Measurements from ENCODE around the gene CYTH1. TPM values are rescaled to one million over a fixed set of nuclear protein-coding genes. Genes with fewer than 3 reads are reported as not detected.

The CYTH1 gene
- total RNA-seq, 2 experiments from 2014 or later: 288 to 309 TPM

DNA sequence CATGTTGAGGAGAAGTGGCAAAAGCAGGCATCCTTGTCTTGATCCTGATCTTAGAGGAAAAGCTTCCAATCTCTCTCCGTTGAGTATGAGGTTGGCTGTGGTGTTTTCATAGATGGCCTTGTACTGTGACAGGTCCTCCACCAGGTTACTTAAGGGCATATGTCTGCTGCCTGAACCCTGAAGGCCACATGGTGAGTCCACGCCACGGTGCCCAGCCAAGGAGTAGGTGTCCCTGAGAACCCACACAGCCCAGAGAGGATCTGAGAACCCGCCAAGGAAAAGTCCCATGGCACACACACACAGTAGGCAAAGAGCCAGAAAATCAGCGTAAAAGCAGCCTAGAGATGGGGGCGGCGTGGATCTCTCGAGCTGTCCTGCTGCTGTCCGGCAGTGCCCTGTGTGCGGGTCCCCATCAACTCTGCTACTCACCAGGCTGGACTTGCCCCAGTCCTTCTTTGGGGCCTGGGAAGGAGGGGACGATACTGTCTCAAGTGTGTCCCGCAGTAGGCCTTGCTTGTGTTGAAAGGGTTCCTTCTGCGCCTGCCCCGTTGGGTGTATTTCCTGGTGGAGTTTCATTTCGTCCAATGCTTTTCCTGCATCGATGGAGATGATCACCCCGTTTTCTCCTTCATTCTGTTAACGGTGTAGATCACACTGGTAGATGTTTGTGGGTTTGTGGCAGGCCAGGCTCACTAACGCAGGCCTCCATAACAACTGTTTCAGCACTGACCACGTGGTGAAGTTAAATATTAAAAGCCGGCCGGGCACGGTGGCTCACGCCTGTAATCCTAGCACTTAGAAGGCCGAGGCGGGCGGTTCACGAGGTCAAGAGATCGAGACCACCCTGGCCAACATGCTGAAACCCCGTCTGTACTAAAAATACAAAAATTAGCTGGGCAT is 114.1 kb downstream of the CYTH1 start:
- POLR2A ChIA-PET: no interaction called here
- DNase-seq: no peak
- no peak overlapping the region for H3K4me3 Mint-ChIP-seq
- H3K27ac Mint-ChIP-seq: peak overlapping the region; percentile 32
- H3K9me3 Mint-ChIP-seq: no peaks in the 10 kb centered on the region
- H3K36me3 Mint-ChIP-seq (ENCODE audit: low read depth): peaks cover 60% of the 10 kb centered on the region
- peaks cover 49% of the 10 kb centered on the region for H3K4me1 Mint-ChIP-seq
- CTCF ChIA-PET: no interaction called here
- no peaks in the 10 kb centered on the region for H3K27me3 Mint-ChIP-seq

DNA sequence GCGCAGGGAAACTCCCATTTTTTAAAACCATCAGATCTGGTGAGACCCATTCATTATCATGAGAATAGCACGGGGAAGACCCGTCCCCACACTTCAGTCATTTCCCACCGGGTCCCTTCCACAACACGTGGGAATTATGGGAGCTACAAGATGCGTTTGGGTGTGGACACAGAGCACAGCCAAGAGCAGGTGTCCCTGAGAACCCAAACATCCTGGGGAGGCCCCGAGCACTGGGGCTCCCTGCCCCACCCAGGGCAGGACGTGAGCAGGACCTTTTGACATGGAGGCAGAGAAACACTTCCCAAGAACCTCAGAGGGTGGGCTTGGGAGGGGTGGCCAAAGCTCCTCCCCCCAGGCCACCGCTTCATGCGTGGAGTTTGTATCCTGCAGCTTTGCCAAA is 115.0 kb downstream of the CYTH1 start:
- H3K4me3 Mint-ChIP-seq: no peak overlapping the region
- no peak for DNase-seq
- H3K9me3 Mint-ChIP-seq: no peaks in the 10 kb centered on the region
- peaks cover 49% of the 10 kb centered on the region for H3K4me1 Mint-ChIP-seq
- peak overlapping the region; percentile 76 for H3K27ac Mint-ChIP-seq
- CTCF ChIA-PET: no interaction called here
- peaks cover 52% of the 10 kb centered on the region for H3K36me3 Mint-ChIP-seq (ENCODE audit: low read depth)
- POLR2A ChIA-PET: interaction anchor here (1.6 to 1.9 kb wide), 2 partner anchors 9 to 26 kb away, joined by 5 to 19 read pairs; no protein-coding TSS in a partner anchor
- no peaks in the 10 kb centered on the region for H3K27me3 Mint-ChIP-seq

DNA sequence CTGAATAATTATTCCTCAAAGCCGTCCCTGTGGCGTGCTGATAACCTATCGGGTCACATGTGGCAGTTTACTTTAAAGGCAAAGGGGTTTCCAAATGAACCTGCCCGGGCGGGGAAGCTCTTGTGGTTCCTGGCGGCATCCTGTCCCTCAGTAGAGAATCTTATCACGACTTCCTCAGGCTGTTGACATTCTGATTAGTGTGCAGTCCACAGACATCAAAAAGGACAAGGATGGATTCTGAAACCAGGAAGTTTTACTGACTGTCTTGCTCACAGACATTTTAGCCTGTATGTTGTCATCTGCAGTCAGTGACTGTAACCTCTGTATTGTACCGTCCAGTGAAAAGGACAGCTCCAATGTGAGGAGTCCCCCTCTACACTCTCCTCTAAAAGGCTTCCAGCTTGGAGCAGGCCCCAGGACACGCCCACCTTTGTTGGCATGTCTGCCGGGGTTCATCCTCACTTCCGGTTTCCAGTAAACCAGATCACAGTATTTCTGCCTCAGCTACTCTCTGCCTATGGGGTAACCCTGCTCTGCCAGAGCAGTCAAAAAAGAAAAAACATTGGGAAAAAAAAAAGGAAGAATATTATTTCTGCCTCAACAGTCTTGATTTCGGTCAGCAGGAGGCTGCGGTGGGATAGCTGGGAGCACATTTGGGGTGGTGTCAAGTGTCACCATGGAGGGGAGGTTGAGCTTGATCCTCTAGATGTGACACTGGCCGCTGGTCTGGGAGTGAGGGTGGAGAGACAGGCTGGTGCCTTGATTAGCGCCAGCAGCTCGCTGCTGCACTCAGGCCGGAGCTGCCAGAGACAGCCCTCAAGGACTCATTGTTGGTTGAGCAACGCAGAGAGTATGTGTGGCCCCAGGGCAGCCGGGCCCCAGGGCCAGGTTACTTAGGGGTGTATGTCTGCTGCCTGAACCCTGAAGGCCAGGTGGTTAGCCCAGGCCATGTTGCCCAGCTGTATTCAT is 115.8 kb downstream of the CYTH1 start:
- CTCF ChIA-PET: interaction anchor here (0.7 to 1.5 kb wide), 4 partner anchors 23 to 415 kb away, joined by 3 to 4 read pairs (median 3); no protein-coding TSS in a partner anchor
- POLR2A ChIA-PET: interaction anchor here (0.6 to 1.9 kb wide), 10 partner anchors 10 to 169 kb away, joined by 3 to 19 read pairs (median 4); no protein-coding TSS in a partner anchor
- peak overlapping the region; percentile 76 for H3K27ac Mint-ChIP-seq
- peaks cover 49% of the 10 kb centered on the region for H3K4me1 Mint-ChIP-seq
- peak overlapping the region; percentile 0 for H3K4me3 Mint-ChIP-seq
- H3K27me3 Mint-ChIP-seq: no peaks in the 10 kb centered on the region
- H3K9me3 Mint-ChIP-seq: no peaks in the 10 kb centered on the region
- peak; percentile 70 for DNase-seq
- peaks cover 49% of the 10 kb centered on the region for H3K36me3 Mint-ChIP-seq (ENCODE audit: low read depth)

DNA sequence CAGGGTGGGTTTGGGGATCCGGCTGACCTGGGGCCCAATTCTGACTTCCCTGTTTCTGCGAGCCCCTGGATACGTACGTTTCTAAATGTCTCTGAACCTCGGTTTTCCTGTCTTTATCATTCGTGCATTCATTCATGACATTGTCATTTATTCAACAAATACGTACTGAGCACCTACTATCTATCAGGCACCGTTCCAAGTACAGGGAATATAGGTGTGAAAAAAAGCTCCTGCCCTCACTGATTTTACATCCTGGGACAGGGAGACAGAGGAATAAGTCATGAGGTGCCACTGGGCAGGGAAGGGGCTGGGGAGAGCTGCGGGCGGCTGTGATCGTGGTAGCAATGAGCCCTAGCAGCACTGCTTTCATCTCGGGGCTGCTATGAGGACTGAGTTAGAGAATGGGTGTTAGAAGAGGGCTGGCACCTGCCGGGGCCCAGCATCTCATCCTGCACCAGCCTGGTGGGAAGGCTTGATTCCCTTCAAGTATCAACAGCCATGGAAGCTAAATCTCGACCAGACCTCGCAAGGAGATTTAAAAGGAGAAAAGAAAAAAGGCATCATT is 116.6 kb downstream of the CYTH1 start:
- H3K36me3 Mint-ChIP-seq (ENCODE audit: low read depth): peaks cover 42% of the 10 kb centered on the region
- DNase-seq: no peak
- peak overlapping the region; percentile 76 for H3K27ac Mint-ChIP-seq
- no peaks in the 10 kb centered on the region for H3K27me3 Mint-ChIP-seq
- ChIA-PET CTCF (interaction anchor here (1.0 to 1.5 kb wide), 3 partner anchors 23 to 305 kb away, joined by 3 to 4 read pairs (median 3); no protein-coding TSS in a partner anchor), POLR2A (interaction anchor here (0.7 to 1.9 kb wide), 8 partner anchors 10 to 168 kb away, joined by 3 to 19 read pairs (median 4); no protein-coding TSS in a partner anchor)
- H3K9me3 Mint-ChIP-seq: no peaks in the 10 kb centered on the region
- H3K4me1 Mint-ChIP-seq: peaks cover 47% of the 10 kb centered on the region
- H3K4me3 Mint-ChIP-seq: no peak overlapping the region

DNA sequence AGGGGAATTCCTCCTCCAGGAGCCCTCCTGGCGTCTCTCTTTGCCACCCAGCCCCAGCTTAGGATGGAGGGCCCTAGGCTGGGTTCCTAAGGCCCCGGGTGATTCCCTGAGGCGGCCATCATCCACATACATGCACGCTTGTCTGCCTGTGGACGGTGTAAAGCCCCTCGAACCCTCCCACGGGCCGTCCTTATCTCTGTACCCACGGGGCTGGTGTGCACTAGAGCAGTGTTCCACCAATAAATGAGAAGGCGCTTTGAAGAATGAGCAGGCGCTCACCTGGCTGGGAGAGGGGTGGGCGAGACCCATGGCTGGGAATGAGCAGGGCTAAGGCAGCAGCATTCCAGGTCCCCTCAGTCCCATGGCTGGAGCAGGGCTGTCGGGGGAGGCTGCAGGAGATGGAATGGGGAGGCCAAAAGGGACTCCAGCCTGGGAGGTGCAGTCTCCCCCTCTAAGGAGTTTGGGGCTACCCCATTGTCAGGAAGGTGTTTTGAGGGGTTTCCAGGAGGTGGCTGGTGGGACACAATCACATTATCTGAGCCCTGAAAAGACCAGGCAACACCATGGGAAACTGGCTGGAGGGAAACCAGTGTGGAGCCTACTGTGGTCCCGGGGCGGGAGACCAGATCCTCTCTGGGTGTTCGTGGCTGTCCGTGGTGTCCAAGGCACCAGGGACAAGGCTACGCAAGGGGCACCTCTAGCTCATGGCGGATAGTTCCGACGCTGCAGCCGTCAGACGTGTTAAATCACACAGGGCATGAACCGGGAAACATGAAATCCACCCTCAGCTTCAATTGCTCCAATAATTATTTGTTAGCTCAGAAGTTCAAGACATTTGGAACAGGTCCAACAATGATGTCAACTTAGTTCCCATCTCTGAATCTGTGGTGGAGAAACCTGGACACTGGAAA is 117.3 kb downstream of the CYTH1 start:
- Mint-ChIP-seq H3K9me3 (no peaks in the 10 kb centered on the region), H3K27ac (no peak overlapping the region), H3K36me3 (ENCODE audit: low read depth) (peaks cover 35% of the 10 kb centered on the region), H3K4me3 (no peak overlapping the region), H3K4me1 (peaks cover 43% of the 10 kb centered on the region), H3K27me3 (no peaks in the 10 kb centered on the region)
- DNase-seq: no peak
- ChIA-PET CTCF (interaction anchor here (1.4 to 1.5 kb wide), 2 partner anchors 136 to 304 kb away, joined by 3 to 4 read pairs; no protein-coding TSS in a partner anchor), POLR2A (interaction anchor here (1.0 to 1.7 kb wide), 2 partner anchors 14 to 83 kb away, joined by 3 to 4 read pairs; no protein-coding TSS in a partner anchor)

DNA sequence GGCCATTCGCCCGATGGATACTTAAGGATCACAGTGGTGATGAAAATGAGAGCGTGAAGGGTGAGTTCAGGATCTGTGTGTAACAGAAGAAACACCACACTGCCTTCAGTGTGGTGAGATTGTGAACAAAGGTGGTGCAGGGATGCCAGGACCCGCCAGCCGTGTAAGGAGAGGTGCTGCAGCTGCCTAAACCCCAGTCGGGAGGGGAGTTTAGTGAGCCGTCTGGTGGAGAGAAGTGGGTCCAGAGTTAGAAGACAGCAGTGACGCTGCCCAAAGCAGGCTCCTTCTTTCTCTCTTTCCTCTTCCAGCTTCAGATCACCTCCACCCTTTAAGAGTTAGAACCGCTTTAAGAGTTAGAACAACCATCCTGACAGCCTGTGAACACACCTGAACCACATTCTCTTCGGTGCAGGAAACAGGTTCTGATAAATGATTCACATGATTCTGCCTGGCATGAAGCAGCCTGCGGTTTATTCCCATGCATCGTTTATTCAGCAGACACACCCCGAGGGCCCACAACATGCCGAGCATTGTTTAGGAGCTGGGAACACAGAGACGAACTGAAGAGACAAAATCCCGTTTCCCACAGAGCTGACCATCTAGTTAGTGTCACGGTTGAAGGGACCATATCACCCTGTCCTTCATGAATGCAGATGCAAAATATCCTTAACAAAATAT is 120.8 kb downstream of the CYTH1 start:
- Mint-ChIP-seq H3K27ac (no peak overlapping the region), H3K36me3 (ENCODE audit: low read depth) (peaks cover 3% of the 10 kb centered on the region), H3K4me3 (no peak overlapping the region), H3K4me1 (peaks cover 12% of the 10 kb centered on the region), H3K27me3 (no peaks in the 10 kb centered on the region), H3K9me3 (no peaks in the 10 kb centered on the region)
- POLR2A ChIA-PET: no interaction called here
- DNase-seq: no peak
- CTCF ChIA-PET: no interaction called here

DNA sequence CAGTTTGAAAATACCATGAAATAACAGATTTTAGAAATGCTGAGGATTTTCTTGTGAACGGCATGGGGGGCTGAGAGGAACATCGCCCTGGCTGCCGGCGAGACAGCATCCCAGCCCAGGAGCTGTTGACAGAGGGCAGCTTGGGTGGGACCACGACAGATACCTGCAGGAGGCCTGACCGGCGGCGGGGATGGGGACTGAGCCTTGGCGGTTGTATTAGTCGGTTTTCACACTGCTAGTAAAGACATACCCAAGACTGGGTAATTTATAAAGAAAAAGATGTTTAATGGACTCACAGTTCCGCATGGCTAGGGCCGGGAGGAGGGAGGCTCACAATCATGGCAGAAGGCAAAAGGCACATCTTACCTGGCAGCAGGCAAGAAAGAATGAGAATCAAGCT is 122.5 kb downstream of the CYTH1 start:
- H3K36me3 Mint-ChIP-seq (ENCODE audit: low read depth): no peaks in the 10 kb centered on the region
- H3K27me3 Mint-ChIP-seq: no peaks in the 10 kb centered on the region

DNA sequence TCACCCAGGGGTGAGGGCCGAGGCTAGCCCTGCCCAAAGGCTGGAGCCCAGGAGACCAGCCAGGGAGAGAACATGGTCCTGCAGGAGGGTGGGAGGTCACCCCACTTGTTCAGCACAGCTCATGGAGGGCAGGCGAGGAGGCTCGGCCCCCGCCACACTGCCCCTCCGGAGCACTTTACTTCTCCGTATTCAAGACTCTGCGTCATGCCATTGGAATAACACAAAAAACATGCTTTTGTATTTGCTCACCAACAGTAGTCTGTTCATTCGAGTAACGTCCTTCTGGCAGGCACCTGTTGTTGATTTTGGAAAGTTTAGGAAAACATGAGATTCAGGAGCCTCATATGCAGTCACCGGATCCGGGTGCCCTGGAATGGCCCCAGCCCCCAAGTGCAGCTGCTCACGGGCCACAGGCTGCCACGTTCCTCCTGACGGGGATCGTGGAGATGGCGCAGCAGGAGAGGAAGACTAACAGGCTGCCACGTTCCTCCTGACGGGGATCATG is 123.7 kb downstream of the CYTH1 start:
- ChIA-PET POLR2A (no interaction called here), CTCF (no interaction called here)
- Mint-ChIP-seq H3K4me1 (no peaks in the 10 kb centered on the region), H3K4me3 (no peak overlapping the region), H3K27ac (no peak overlapping the region), H3K36me3 (ENCODE audit: low read depth) (no peaks in the 10 kb centered on the region), H3K9me3 (no peaks in the 10 kb centered on the region), H3K27me3 (peaks cover 4% of the 10 kb centered on the region)
- DNase-seq: no peak

More for the DNA sequence above, 122.5 kb downstream of the CYTH1 start:
- Mint-ChIP-seq H3K4me1 (no peaks in the 10 kb centered on the region), H3K9me3 (no peaks in the 10 kb centered on the region), H3K4me3 (no peak overlapping the region), H3K27ac (no peak overlapping the region)
- no peak for DNase-seq
- POLR2A ChIA-PET: no interaction called here
- CTCF ChIA-PET: no interaction called here

DNA sequence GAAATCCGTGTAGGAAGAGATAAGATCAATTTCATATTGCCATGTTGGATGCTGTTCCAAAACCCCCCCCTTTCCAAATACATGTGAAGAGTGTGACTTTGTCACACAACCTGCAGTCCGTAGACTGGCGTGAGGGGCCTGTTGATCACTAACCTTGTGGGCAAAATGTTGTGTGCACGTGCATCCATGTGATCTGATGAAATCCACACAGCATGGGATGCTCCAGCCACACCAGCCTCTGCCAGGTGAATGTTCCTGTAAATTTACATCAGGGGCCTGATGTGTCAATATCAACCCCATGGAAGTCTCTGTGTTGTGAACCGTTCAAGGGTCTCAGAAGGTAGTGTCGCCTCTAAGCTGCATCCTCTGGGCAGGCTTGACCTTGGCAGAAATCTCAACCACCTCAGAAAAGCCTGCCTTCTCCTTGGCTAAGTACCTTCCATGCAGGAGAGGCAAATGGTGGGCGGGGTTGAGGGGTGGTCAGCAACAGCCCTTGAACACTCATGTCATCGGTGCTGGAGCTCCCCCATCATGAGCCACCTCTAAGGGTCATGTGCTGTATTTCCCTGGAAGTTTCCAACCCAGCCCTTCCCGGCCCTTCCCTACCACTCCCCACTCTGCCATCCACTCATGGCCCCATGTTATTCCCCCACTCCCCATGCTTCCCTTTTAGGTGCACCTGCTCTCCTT is 126.7 kb downstream of the CYTH1 start:
- Mint-ChIP-seq H3K36me3 (ENCODE audit: low read depth) (no peaks in the 10 kb centered on the region), H3K4me1 (peaks cover 4% of the 10 kb centered on the region), H3K9me3 (no peaks in the 10 kb centered on the region), H3K27me3 (peaks cover 6% of the 10 kb centered on the region), H3K4me3 (no peak overlapping the region), H3K27ac (no peak overlapping the region)
- CTCF ChIA-PET: no interaction called here
- POLR2A ChIA-PET: no interaction called here
- no peak for DNase-seq

DNA sequence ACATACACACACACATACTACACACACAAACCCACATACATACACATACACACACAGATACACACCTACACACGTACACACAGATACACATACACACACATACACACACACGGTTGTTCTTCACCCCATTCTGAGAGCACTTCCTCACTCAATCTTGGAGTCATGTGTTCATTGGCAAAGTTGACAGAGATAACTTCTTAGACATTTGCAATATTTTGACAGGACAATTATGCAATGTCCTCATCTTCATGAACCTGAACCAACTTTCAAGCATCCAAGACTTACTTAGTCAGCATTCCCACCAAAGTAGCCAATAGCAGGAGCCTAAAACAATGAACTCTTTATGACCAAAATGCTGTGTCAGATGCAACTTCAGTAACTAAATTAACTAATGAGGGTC is 127.7 kb downstream of the CYTH1 start:
- Mint-ChIP-seq H3K27ac (no peak overlapping the region), H3K4me3 (no peak overlapping the region), H3K36me3 (ENCODE audit: low read depth) (peaks cover 3% of the 10 kb centered on the region), H3K27me3 (peaks cover 6% of the 10 kb centered on the region), H3K4me1 (peaks cover 4% of the 10 kb centered on the region), H3K9me3 (no peaks in the 10 kb centered on the region)
- DNase-seq: no peak
- ChIA-PET POLR2A (no interaction called here), CTCF (no interaction called here)

DNA sequence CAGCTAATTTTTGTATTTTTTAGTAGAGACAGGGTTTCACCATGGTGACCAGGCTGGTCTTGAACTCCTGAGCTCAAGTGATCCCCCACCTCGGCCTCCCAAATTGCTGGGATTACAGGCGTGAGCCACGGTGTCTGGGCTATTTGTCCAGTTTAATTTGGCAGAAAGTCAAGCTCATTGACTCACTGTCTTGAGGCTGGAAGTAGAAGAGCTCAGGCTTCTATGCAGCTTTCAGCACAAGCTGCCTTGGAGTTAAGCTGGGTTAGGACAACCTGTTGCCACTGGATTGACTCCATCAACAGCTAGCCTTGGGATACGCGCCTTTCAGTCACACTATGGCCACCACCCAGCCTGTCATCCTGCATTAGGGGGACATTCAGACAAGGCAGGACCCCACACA is 128.7 kb downstream of the CYTH1 start:
- Mint-ChIP-seq H3K4me3 (no peak overlapping the region), H3K9me3 (peaks cover 4% of the 10 kb centered on the region), H3K27me3 (peaks cover 8% of the 10 kb centered on the region), H3K27ac (no peak overlapping the region), H3K4me1 (peaks cover 4% of the 10 kb centered on the region), H3K36me3 (ENCODE audit: low read depth) (peaks cover 7% of the 10 kb centered on the region)
- CTCF ChIA-PET: interaction anchor here (1.0 kb wide), 1 partner anchor 156 kb away, joined by 3 read pairs; no protein-coding TSS in a partner anchor
- POLR2A ChIA-PET: no interaction called here
- no peak for DNase-seq
